Islet precursor cell (in vitro differentiated cells): ENCODE measurements around the gene NUDT22.

Source experiments
- DNase-seq: peaks from one replicate; pipeline ENCODE4 v3.0.0-alpha.2; 2018

NUDT22 gene

GRCh38 chr11:64278576-64279190 is 52.6 kb downstream of the NUDT22 start:
- no peak for DNase-seq
